HG03060 (cell line): Measurements from ENCODE around the gene PC.

ENCODE experiments used
- ATAC-seq: cut with Tn5 transposase; IDR thresholded peaks from one replicate; pipeline ENCODE4 v1.9.1; 2021; ENCODE audit warnings: low read depth, moderate number of reproducible peaks; ENCODE audit not compliant: unreplicated experiment

The PC gene

DNA sequence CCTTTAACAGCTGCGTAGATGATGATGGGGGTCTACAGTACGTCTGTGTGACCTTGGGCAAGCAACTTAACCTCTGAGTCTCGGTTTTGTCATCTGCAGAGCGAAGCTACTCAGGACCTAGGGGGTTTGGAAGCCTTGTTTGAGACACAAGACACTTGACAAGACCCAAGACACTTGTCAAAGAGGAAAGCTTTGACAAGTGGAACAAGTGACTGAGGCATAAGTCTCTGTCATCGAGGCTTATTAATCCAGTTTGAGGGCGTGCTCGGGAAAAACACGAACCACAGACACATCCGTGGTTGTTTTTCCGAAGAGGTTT, 732 bp upstream of the PC start:
- ATAC-seq: no peak

GRCh38 chr11:66957971-66958231, 282 bp downstream of the PC start:
- ATAC-seq: no peak

GRCh38 chr11:66956689-66957290, 1.4 kb downstream of the PC start:
- ATAC-seq: no peak

- ATAC-seq: no peak
Measured at GRCh38 chr11:66953081-66953833, 4.9 kb downstream of the PC start.

DNA sequence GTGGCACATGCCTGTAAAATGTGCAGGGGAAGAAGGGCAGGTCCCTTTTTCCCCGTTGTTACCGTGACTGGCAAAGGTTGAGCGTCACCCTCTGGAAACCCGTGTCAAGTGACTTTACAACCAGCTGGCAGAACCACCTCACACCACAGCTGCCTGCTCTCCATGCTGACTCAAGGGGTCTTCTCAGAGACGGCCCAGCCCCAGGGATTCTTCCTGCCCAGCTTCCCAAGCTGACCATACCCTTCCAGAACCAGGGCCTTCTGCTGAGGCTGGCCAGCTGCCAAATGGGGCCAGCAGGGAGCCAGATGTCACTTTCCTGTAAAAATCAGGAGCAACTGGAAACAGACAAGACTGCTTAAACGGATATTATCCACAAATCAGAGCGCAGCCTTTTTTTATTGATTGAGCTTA, 6.3 kb downstream of the PC start:
- ATAC-seq: no peak

DNA sequence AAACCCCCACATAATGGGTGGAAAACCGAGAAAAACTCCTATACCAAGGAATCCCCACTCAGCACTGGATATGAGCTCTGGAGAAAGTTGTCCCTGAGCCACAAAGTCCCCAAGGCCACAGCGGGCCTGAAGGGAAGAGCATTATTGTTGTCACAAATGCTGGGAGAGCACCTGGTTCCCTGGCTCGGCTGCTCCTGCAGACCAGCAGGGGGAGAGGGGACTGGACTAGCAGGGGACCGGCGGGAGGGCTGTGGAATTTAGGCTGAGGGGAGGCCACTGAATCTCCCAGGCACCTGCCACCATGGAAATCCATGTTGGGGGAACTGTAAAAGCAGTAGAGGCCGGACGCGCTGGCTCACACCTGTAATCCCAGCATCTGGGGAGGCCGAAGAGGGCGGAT, 7.0 kb downstream of the PC start:
- ATAC-seq: no peak

GRCh38 chr11:66950112-66950535, 8.1 kb downstream of the PC start:
- no peak for ATAC-seq

DNA sequence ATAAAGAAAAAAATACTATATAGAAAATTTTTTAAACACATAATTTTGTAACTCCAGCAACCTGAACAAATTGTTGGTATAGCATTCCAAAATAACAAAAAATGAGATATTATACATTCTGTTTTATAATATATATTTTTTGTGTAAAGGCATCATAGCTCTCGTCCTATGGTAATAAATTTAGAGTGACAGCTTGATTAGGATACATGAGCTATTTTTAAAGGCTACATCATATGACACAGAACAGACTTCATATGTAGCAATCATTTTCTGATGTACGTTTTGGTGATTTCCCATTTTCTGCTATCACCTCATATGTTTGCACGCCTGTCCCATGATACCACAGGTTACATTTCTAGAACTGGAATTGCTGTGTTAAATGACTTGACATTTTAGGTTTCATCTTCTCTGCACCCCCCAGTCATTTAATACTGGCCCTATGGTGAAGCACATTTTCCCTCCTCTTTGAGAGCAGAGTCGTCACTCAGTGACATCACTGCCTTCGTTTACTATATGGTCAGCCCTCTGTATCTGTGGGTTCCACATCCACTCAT, 19.5 kb downstream of the PC start:
- ATAC-seq: no peak

DNA sequence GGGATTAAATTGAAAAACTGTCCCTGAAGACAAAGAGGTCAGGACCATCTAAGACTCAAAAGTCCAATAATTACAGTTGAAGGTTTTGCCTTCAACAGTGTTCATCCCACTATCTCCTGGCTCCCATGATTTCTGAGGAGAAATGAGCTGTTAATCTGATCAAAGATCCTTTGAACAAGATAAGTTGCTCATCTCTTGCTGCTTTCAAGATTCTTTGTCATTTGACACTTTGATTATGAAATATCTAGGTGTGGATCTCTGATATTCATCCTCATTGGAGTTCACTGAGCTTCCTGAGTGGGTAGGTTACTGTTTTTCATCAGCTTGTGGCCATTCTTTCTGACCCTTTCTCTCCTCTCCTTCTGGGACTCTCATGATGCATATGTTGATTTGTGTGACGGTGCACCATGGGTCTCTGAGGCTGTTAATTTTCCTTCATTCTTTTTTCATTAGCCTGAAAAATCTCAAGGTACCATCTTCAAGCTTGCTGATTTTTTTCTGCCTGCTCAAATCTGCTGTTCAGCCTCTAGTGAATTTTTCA, 20.9 kb downstream of the PC start:
- ATAC-seq: no peak

GRCh38 chr11:66936311-66936711, 21.9 kb downstream of the PC start:
- no peak for ATAC-seq

DNA sequence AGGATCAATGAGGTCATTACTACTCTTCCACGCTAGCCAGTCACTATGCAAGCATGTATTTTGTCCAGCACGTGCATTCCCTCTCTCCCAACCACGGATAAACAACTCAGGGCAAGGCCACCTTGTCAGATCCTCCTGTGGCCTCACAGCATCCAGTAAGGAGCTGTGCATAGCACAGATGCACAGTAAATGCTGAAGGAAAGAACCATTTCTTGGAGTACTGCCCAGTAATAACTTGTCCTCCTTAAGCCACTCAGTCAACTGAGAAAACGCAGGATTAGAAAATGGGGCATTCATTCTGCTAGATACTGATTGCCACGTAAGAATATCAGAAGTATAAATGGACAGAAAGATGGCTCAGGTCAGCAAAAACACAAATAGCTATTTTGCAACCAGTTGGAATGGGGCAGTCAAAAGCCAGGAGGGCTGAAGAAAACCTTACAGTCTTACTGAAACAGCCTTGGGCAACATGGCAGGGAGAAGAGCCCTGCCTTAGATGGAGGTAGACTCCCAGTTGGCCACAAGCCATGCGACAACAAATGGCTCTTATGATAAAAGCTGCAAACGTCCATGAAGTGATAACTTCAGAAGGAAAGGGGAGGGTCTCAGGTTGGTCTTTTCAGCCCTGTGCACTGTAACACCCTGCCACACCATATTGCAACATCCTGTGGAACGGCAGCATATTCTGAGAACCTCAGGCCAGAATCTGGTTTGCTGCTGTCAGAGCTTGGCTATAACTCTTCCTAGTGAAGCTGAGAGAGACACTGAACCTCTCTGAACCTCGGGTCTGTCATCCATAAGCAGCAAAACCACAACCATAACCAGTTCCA, 23.0 kb downstream of the PC start:
- no peak for ATAC-seq

DNA sequence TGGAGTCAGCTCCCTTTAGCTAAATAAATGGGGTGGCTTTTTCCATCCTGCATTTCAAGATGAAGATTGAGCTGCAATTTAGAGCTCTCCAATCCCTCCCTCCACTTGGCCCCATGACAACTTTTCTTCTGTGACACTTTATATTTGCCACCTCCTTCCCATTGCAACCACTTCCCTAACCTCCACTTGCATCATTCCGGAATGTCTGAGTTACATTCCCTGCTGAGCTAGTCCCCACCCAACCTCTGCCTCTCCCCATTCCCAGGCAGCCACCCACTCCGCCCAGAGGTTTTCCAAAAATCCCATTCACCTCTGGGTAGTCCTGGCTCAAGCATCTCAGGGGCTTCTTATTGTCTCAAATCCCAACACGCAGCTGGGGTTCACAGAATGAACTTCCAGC, 24.7 kb downstream of the PC start:
- no peak for ATAC-seq

GRCh38 chr11:66932543-66932942, 25.6 kb downstream of the PC start:
- no peak for ATAC-seq

DNA sequence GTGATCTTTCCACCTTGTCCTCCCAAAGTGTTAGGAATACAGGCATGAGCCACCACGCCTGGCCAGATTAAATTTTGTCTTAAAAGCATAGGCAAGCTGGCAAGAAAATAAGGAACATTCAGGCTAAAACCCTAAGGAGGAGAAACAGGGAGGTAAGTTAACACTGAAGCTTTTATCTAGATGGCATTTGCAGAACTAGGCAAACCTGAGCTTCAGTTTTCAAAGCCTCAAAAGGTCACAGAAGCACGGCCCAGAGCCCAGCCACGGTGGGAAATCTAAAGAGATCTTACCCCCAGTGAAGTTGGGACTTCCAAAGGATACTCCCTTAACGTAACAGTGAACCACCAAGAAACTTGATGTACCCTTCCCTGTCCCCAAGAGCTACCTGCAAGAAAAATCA, 28.4 kb downstream of the PC start:
- no peak for ATAC-seq

GRCh38 chr11:66924272-66924671, 33.9 kb downstream of the PC start:
- no peak for ATAC-seq

DNA sequence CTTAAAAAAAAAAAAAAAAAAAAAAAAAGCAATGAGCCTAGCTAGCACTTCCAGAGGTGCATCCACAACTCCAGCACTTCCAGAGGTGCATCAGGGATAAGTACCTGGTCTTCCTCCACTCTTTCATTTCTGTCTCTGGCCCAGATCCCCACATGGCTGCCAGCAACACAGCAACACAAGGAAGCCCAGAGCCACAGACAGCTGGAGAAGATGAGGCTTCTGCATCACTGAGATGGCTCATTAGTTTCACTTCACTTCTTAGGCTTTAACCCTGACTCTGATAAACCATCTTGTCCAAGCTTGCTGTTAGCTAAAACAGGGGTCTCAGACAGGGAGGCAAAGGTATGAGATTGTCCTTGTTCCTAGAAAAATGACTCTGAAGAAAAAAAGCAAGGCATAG, 35.6 kb downstream of the PC start:
- ATAC-seq: no peak

- no peak for ATAC-seq
Measured at GRCh38 chr11:66920978-66921784, 37.0 kb downstream of the PC start.

DNA sequence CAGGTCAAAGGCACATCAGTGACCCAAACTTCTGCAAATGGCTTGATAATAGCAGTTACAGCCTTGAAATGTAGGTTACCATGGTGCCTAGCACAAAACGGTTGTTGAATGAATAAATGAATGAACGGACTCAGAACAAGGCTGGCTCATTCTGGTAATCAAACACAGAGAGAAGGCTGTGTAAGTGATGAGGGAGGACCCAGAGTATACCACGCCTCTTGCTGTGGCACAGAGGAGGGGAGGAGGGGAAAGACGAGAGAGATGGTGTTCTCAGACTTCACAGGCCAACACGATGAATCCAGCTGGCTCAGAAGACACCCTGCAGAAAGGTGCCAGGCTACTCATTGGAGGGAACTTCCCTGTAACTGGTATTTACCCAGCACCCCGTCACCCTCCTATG, 38.3 kb downstream of the PC start:
- no peak for ATAC-seq

- no peak for ATAC-seq
Measured at GRCh38 chr11:66918741-66919140, 39.4 kb downstream of the PC start.

GRCh38 chr11:66915866-66916265, 42.3 kb downstream of the PC start:
- no peak for ATAC-seq
